GM23338 (cell line): ENCODE data around the gene LILRB1. TPM values are rescaled to one million over a fixed set of nuclear protein-coding genes. Genes with fewer than 3 reads are reported as not detected.

ENCODE experiments used
- ATAC-seq: fragments of 200-7000 bp; cut with Tn5 transposase; 3 replicates; pipeline ENCODE4 v1.9.1; 2020
- DNase-seq: peaks from one replicate; pipeline ENCODE4 v3.0.0-alpha.2; 2015; ENCODE audit warnings: low spot score
- H2AFZ ChIP-seq: fragments of 200-600 bp; sonication (generic); 2 replicates; pipeline ENCODE4 v1.8.0; 2016; ENCODE audit warnings: antibody characterized with exemption, mild to moderate bottlenecking, moderate library complexity
- H3F3A ChIP-seq: fragments of 200-600 bp; sonication (generic); replicated peaks from 2 replicates; pipeline ENCODE4 v1.8.0; 2017; ENCODE audit warnings: antibody characterized with exemption, mixed run types, low read depth
- H3K27ac ChIP-seq: fragments of 200-600 bp; sonication (generic); 2 replicates; pipeline ENCODE4 v1.6.1; 2016; ENCODE audit warnings: low read depth
- H3K27me3 ChIP-seq: fragments of 200-600 bp; sonication (generic); 2 replicates; pipeline ENCODE4 v1.8.0; 2016; ENCODE audit warnings: mild to moderate bottlenecking, mixed run types, moderate library complexity; ENCODE audit not compliant: insufficient read depth
- H3K36me3 ChIP-seq: fragments of 200-600 bp; sonication (generic); 2 replicates; pipeline ENCODE4 v1.8.0; 2016; ENCODE audit warnings: mild to moderate bottlenecking; ENCODE audit not compliant: insufficient read depth
- H3K4me1 ChIP-seq: fragments of 200-600 bp; sonication (generic); 2 replicates; pipeline ENCODE4 v1.8.0; 2016; ENCODE audit warnings: mild to moderate bottlenecking, moderate library complexity; ENCODE audit not compliant: insufficient read depth
- H3K4me2 ChIP-seq: fragments of 200-600 bp; sonication (generic); 2 replicates; pipeline ENCODE4 v1.7.1; 2017; ENCODE audit warnings: mixed run types
- H3K4me3 ChIP-seq: fragments of 200-600 bp; sonication (generic); 2 replicates; pipeline ENCODE4 v1.6.1; 2016; ENCODE audit warnings: mixed run types
- H3K79me2 ChIP-seq: fragments of 200-600 bp; sonication (generic); replicated peaks from 2 replicates; pipeline ENCODE4 v1.8.0; 2017; ENCODE audit warnings: mild to moderate bottlenecking; ENCODE audit not compliant: insufficient read depth
- H3K9me2 ChIP-seq: fragments of 200-600 bp; sonication (generic); 2 replicates; pipeline ENCODE4 v1.8.0; 2017; ENCODE audit not compliant: insufficient read depth
- H4K20me1 ChIP-seq: fragments of 200-600 bp; sonication (generic); replicated peaks from 2 replicates; pipeline ENCODE4 v1.8.0; 2017; ENCODE audit warnings: mild to moderate bottlenecking; ENCODE audit not compliant: insufficient read depth
- H3K27ac Mint-ChIP-seq: 2 replicates; pipeline ENCODE4 v1.8.0; 2020; ENCODE audit warnings: inconsistent platforms, mild to moderate bottlenecking, moderate library complexity, mixed read lengths
- H3K27me3 Mint-ChIP-seq: 3 replicates; pipeline ENCODE4 v1.8.0; 2022; ENCODE audit warnings: low read depth, mild to moderate bottlenecking, moderate library complexity, mixed read lengths, inconsistent platforms; ENCODE audit not compliant: insufficient read depth, poor library complexity
- H3K36me3 Mint-ChIP-seq: 3 replicates; pipeline ENCODE4 v1.8.0; 2021; ENCODE audit warnings: low read depth, mild to moderate bottlenecking, inconsistent platforms, moderate library complexity, mixed read lengths
- H3K4me1 Mint-ChIP-seq: 3 replicates; pipeline ENCODE4 v1.8.0; 2020; ENCODE audit warnings: mild to moderate bottlenecking, inconsistent platforms, mixed read lengths
- H3K4me3 Mint-ChIP-seq: 3 replicates; pipeline ENCODE4 v1.8.0; 2021; ENCODE audit warnings: moderate library complexity, mild to moderate bottlenecking, inconsistent platforms, mixed read lengths
- H3K9me3 Mint-ChIP-seq: 3 replicates; pipeline ENCODE4 v1.8.0; 2020; ENCODE audit warnings: moderate library complexity, mild to moderate bottlenecking, inconsistent platforms, mixed read lengths
- CREB1 ChIP-seq: fragments of 250-450 bp; sonication (Bioruptor Pico); IDR thresholded peaks from 2 replicates; pipeline ENCODE4 v1.5.0; 2020; ENCODE audit warnings: low read depth, mild to moderate bottlenecking, moderate library complexity
- CTCF ChIP-seq, 2 experiments: fragments of 200-600 bp in 1 of 2; sonication (generic) in 1 of 2; conservative IDR thresholded peaks; 2 replicates each; pipeline versions ENCODE4 v1.5.1 to v1.6.1; 2016 to 2017; ENCODE audit warnings: antibody characterized with exemption in 2 of 2, low read depth in 2 of 2, mild to moderate bottlenecking in 2 of 2, moderate library complexity in 1 of 2
- EZH2 ChIP-seq: fragments of 200-600 bp; sonication (generic); IDR thresholded peaks from one replicate; pipeline ENCODE4 v1.8.0; 2017; ENCODE audit warnings: antibody characterized with exemption, mild to moderate bottlenecking, low read depth; ENCODE audit not compliant: unreplicated experiment
- EZH2phosphoT487 ChIP-seq: fragments of 200-600 bp; sonication (generic); IDR thresholded peaks from one replicate; pipeline ENCODE4 v1.8.1; 2018; ENCODE audit warnings: antibody characterized with exemption; ENCODE audit not compliant: unreplicated experiment
- JUNB ChIP-seq: IDR thresholded peaks from one replicate; pipeline ENCODE4 v1.6.1; 2016; ENCODE audit warnings: antibody characterized with exemption; ENCODE audit not compliant: unreplicated experiment
- NANOG ChIP-seq: IDR thresholded peaks from 2 replicates; pipeline ENCODE4 v1.6.1; 2016; ENCODE audit warnings: antibody characterized with exemption, borderline replicate concordance
- POLR2AphosphoS5 ChIP-seq: IDR thresholded peaks from 2 replicates; pipeline ENCODE4 v1.6.1; 2016; ENCODE audit warnings: antibody characterized with exemption, low read depth
- REST ChIP-seq: IDR thresholded peaks from one replicate; pipeline ENCODE4 v1.6.1; 2018; ENCODE audit warnings: antibody characterized with exemption; ENCODE audit not compliant: unreplicated experiment
- STAT1 ChIP-seq: IDR thresholded peaks from one replicate; pipeline ENCODE4 v1.6.1; 2016; ENCODE audit warnings: antibody characterized with exemption; ENCODE audit not compliant: unreplicated experiment
- ZNF114 ChIP-seq: fragments of 250-450 bp; sonication (Bioruptor Pico); IDR thresholded peaks from 2 replicates; pipeline ENCODE4 v1.5.0; 2020; ENCODE audit warnings: mild to moderate bottlenecking, moderate library complexity
- ZNF331 ChIP-seq: fragments of 250-450 bp; sonication (Bioruptor Pico); IDR thresholded peaks from 2 replicates; pipeline ENCODE4 v1.5.0; 2020; ENCODE audit warnings: low read depth, mild to moderate bottlenecking, moderate library complexity
- ZNF462 ChIP-seq: fragments of 250-450 bp; sonication (Bioruptor Pico); IDR thresholded peaks from 2 replicates; pipeline ENCODE4 v1.5.0; 2020; ENCODE audit warnings: mild to moderate bottlenecking, moderate library complexity
- polyA plus RNA-seq: library from polyadenylated mRNA; unstranded; fragments of >200 nt; fragmentation: Nextera tagmentation; extraction: Ambion mirVana; gene quantifications from 2 replicates; pipeline ENCODE4 v1.2.1, GENCODE V29; 2016
- total RNA-seq: library from RNA; depleted of rRNA; stranded (reverse); fragments of >200 nt; shearing (Covaris generic); gene quantifications from 2 replicates; pipeline ENCODE4 v1.2.3, GENCODE V29; 2014
- TF ChIP-seq, protein P1 (sequence below): IDR thresholded peaks from 2 replicates; pipeline ENCODE4 v1.6.1; 2016; ENCODE audit warnings: antibody characterized with exemption

The LILRB1 gene
- total and polyA plus RNA-seq, 2 experiments from 2014 or later = 0.14 TPM; not detected in 1

DNA sequence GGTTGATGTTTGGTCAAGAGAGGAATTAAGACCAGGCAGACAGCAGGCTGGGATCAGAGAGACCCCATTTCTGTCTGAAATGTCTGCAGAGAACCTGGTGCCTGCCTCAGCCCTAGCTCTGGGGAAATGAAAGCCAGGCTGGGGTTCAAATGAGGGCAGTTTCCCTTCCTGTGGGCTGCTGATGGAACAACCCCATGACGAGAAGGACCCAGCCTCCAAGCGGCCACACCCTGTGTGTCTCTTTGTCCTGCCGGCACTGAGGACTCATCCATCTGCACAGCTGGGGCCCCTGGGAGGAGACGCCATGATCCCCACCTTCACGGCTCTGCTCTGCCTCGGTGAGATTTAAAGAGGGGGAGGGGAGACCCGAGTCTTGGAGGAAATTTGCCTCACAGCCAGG, 32.4 kb downstream of the LILRB1 start, which contains the start of gene LILRB4:
Gene LILRB4 (plus strand): TSS at position 256 of the 400 bp plus-strand sequence. CDS start 49 bp downstream, at position 305.
- ATAC-seq = no peak
- TF ChIP-seq JUNB (no peak), ZNF462 (no peak), STAT1 (no peak), EZH2 (no peak), POLR2AphosphoS5 (no peak), ZNF331 (CRISPR knock-in tag) (no peak), ZNF114 (no peak), CREB1 (CRISPR knock-in tag) (no peak), EZH2phosphoT487 (no peak), NANOG (no peak), REST (no peak), CTCF (conservative IDR thresholded peaks at IDR 0.05; ENCODE audit: low read depth in 2 of 2) (no peak)
- TF ChIP-seq, protein P1, sequence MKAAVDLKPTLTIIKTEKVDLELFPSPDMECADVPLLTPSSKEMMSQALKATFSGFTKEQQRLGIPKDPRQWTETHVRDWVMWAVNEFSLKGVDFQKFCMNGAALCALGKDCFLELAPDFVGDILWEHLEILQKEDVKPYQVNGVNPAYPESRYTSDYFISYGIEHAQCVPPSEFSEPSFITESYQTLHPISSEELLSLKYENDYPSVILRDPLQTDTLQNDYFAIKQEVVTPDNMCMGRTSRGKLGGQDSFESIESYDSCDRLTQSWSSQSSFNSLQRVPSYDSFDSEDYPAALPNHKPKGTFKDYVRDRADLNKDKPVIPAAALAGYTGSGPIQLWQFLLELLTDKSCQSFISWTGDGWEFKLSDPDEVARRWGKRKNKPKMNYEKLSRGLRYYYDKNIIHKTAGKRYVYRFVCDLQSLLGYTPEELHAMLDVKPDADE = no peak
- H3K9me3 Mint-ChIP-seq = peaks cover 97% of the 10 kb centered on the region

More for the DNA sequence above, 32.4 kb downstream of the LILRB1 start, which contains the start of gene LILRB4:
- Histone ChIP-seq H3K36me3 (no peaks in the 10 kb centered on the region), H3K9me2 (no peaks in the 10 kb centered on the region), H3K27ac (no peak within 1 kb of the TSS), H3K27me3 (no peaks in the 10 kb centered on the region), H4K20me1 (no peaks in the 10 kb centered on the region), H2AFZ (no peak within 1 kb of the TSS), H3K4me2 (no peak within 1 kb of the TSS), H3F3A (no peaks in the 10 kb centered on the region), H3K79me2 (no peaks in the 10 kb centered on the region), H3K4me3 (no peak within 1 kb of the TSS), H3K4me1 (no peaks in the 10 kb centered on the region)
- Mint-ChIP-seq H3K27me3 (peaks cover 9% of the 10 kb centered on the region), H3K4me3 (no peak within 1 kb of the TSS), H3K27ac (no peak within 1 kb of the TSS), H3K4me1 (no peaks in the 10 kb centered on the region), H3K36me3 (peaks cover 42% of the 10 kb centered on the region)
- DNase-seq = no peak
